Effector memory CD4-positive, alpha-beta T cell (primary cell): Measurements from ENCODE around the gene H2AZ2.
"Not testable (repeated sequence)": the region's sequence is repeated elsewhere in the genome, so short reads cannot be mapped to it uniquely, and the experiment has no call there.

Experiments used
- DNase-seq, 3 donors: peaks; one replicate each; pipeline ENCODE4 v3.0.0-alpha.2; 2020
- H3K27ac ChIP-seq: 2 replicates; pipeline ENCODE4 v1.7.0; 2013; ENCODE audit warnings: mild to moderate bottlenecking, low read length, moderate library complexity; ENCODE audit not compliant: insufficient read depth, poor library complexity, severe bottlenecking
- H3K27me3 ChIP-seq: replicated peaks from 2 replicates; pipeline ENCODE4 v1.7.0; 2013; ENCODE audit warnings: mild to moderate bottlenecking, low read length; ENCODE audit not compliant: insufficient read depth, control insufficient read depth, poor library complexity, severe bottlenecking
- H3K36me3 ChIP-seq: 2 replicates; pipeline ENCODE4 v1.7.0; 2013; ENCODE audit warnings: mild to moderate bottlenecking, low read length, moderate library complexity; ENCODE audit not compliant: control insufficient read depth, insufficient read depth
- H3K4me1 ChIP-seq: 2 replicates; pipeline ENCODE4 v1.7.0; 2013; ENCODE audit warnings: low read length, mild to moderate bottlenecking; ENCODE audit not compliant: control insufficient read depth, insufficient read depth, poor library complexity, severe bottlenecking
- H3K4me3 ChIP-seq: 2 replicates; pipeline ENCODE4 v1.7.0; 2013; ENCODE audit warnings: low read length, low read depth, mild to moderate bottlenecking; ENCODE audit not compliant: insufficient read depth, poor library complexity, severe bottlenecking
- H3K9me3 ChIP-seq: 2 replicates; pipeline ENCODE4 v1.7.0; 2013; ENCODE audit warnings: mild to moderate bottlenecking, low read length, moderate library complexity; ENCODE audit not compliant: control insufficient read depth

The H2AZ2 gene

GRCh38 chr7:44823255-44823781 is 24.6 kb downstream of the H2AZ2 start:
- no peaks in the 10 kb centered on the region for H3K36me3 ChIP-seq
- no peak overlapping the region for H3K27ac ChIP-seq
- DNase-seq = no peak

GRCh38 chr7:44819292-44819691 is 28.6 kb downstream of the H2AZ2 start:
- Histone ChIP-seq H3K4me3 (no peak overlapping the region), H3K9me3 (no peaks in the 10 kb centered on the region), H3K4me1 (no peaks in the 10 kb centered on the region), H3K27me3 (no peaks in the 10 kb centered on the region), H3K36me3 (no peaks in the 10 kb centered on the region), H3K27ac (no peak overlapping the region)
- DNase-seq = no peak

More at GRCh38 chr7:44823255-44823781, 24.6 kb downstream of the H2AZ2 start:
- H3K4me3 ChIP-seq = no peak overlapping the region
- no peaks in the 10 kb centered on the region for H3K9me3 ChIP-seq
- H3K4me1 ChIP-seq = no peaks in the 10 kb centered on the region
- H3K27me3 ChIP-seq = no peaks in the 10 kb centered on the region

DNA sequence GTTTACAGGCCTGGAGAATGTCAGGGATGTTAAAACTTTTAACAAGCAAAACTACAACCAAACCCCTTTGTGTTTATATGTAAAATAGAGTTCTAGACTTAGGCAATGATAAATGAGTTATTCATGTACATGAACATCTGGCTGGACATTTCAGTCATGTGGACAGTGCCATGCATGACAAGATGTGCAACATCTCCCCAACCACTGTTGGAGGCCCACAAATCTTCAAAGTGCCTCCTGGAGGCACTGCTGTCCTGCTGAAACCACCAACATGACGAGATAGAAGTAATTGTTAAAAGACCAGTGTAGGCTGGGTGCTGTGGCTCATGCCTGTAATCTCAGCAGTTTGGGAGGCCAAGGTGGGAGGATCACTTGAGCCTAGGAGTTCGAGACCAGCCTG is 33.0 kb downstream of the H2AZ2 start:
- no peaks in the 10 kb centered on the region for H3K9me3 ChIP-seq
- H3K4me3 ChIP-seq = no peak overlapping the region
- no peak overlapping the region for H3K27ac ChIP-seq
- no peaks in the 10 kb centered on the region for H3K36me3 ChIP-seq
- DNase-seq = no peak
- H3K27me3 ChIP-seq = no peaks in the 10 kb centered on the region
- H3K4me1 ChIP-seq = no peaks in the 10 kb centered on the region

DNA sequence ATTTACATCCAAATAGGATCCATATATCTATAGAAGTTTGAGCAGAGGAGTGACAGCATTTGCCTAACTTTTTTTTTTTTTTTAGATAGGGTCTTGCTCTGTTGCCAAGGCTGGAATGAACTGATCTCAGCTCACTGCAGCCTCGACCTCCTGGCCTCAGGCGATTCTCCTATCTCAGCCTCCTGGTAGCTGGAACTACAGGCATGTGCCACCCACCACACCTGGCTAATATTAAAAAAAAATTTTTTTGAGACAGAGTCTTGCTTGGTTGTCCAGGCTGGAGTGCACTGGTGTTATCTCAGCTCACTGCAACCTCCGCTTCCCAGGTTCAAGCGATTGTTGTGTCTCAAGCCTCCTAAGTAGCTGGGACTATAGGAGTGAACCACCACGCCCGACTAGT is 36.3 kb downstream of the H2AZ2 start:
- no peak overlapping the region for H3K27ac ChIP-seq
- DNase-seq = no peak
- H3K9me3 ChIP-seq = no peaks in the 10 kb centered on the region
- no peaks in the 10 kb centered on the region for H3K4me1 ChIP-seq
- H3K4me3 ChIP-seq = no peak overlapping the region
- no peaks in the 10 kb centered on the region for H3K27me3 ChIP-seq
- H3K36me3 ChIP-seq = no peaks in the 10 kb centered on the region

- no peaks in the 10 kb centered on the region for H3K4me1 ChIP-seq
- no peak overlapping the region for H3K27ac ChIP-seq
- H3K27me3 ChIP-seq = no peaks in the 10 kb centered on the region
- H3K9me3 ChIP-seq = no peaks in the 10 kb centered on the region
- H3K36me3 ChIP-seq = no peaks in the 10 kb centered on the region
- no peak overlapping the region for H3K4me3 ChIP-seq
- no peak for DNase-seq
Observed at GRCh38 chr7:44811093-44811492, 36.8 kb downstream of the H2AZ2 start.

DNA sequence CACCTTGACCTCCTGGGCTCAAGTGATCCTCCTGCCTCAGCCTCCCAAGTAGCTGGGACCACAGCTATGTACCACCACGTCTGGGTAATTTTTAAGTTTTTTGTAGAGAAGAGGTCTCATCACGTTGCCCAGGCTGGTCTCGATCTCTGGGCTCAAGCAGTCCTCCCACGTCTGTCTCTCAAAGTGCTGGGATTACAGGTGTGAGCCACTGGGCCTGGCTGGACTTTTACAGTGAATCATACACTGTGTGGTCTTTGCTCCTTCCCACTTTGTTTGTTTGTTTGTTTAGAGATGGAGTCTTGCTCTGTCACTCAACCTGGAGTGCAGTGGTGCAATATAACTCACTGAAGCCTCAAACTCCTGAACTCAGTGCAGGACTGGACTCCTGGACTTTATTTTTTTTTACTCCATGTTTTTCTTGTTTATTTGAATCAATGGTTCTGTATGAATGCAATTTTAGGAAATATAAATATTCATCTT is 38.9 kb downstream of the H2AZ2 start:
- H3K4me3 ChIP-seq = no peak overlapping the region
- H3K9me3 ChIP-seq = no peaks in the 10 kb centered on the region
- no peaks in the 10 kb centered on the region for H3K27me3 ChIP-seq
- peaks cover 8% of the 10 kb centered on the region for H3K36me3 ChIP-seq
- DNase-seq = no peak
- no peak overlapping the region for H3K27ac ChIP-seq
- no peaks in the 10 kb centered on the region for H3K4me1 ChIP-seq

- no peaks in the 10 kb centered on the region for H3K27me3 ChIP-seq
- no peak for DNase-seq
- H3K27ac ChIP-seq = no peak overlapping the region
- no peaks in the 10 kb centered on the region for H3K9me3 ChIP-seq
- no peak overlapping the region for H3K4me3 ChIP-seq
- H3K36me3 ChIP-seq = peaks cover 32% of the 10 kb centered on the region
- no peaks in the 10 kb centered on the region for H3K4me1 ChIP-seq
Observed at GRCh38 chr7:44805950-44806349, 41.9 kb downstream of the H2AZ2 start.

- not testable (repeated sequence) for H3K9me3 ChIP-seq, DNase-seq, H3K27ac ChIP-seq, H3K27me3 ChIP-seq, H3K4me3 ChIP-seq, H3K4me1 ChIP-seq
- H3K36me3 ChIP-seq = peaks cover 48% of the 10 kb centered on the region
Observed at GRCh38 chr7:44803828-44804519, 43.9 kb downstream of the H2AZ2 start.

DNA sequence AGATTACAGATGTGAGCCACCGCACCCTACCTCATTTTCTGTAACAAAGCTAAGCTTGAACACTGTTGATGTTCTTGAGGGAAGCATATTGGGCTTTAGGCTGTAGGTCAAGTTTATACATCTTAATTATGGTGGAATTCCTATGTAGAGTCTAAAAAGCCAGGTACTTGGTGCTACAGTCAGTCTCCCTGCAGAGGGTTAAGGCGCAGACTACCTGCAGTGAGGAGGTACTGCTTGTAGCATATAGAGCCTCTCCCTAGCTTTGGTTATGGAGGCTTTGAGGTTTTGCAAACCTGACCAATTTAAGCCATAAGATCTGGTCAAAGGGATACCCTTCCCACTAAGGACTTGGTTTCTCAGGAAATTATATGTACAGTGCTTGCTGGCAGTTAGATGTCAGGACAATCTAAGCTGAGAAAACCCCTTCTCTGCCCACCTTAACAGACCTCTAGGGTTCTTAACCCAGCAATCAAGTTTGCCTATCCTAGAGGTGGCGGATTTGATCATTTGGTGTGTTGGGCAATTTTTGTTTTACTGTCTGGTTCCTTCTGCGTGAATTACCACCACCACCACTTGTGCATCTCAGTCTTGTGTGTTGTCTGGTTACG is 45.4 kb downstream of the H2AZ2 start:
- Histone ChIP-seq H3K9me3 (no peaks in the 10 kb centered on the region), H3K4me3 (no peak overlapping the region), H3K36me3 (peaks cover 54% of the 10 kb centered on the region), H3K27ac (no peak overlapping the region), H3K4me1 (peaks cover 15% of the 10 kb centered on the region), H3K27me3 (no peaks in the 10 kb centered on the region)
- no peak for DNase-seq

DNA sequence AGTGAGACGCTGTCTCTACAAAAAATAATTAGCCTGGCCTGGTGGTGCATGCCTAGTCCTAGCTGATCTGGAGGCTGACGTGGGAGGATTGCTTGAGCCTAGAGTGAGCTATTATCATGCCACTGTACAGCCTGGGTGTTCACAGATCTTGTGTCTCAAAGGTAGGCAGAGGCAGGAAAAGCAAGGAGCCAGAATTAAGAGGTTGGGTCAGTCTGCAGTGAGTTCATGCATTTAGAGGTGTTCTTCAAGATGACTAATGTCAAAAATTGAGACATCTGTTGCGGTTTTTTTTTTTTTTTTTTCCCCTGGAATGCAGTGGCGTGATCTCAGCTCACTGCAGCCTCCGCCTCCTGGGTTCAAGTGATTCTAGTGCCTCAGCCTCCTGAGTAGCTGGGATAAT is 46.0 kb downstream of the H2AZ2 start:
- no peak overlapping the region for H3K27ac ChIP-seq
- H3K9me3 ChIP-seq = no peaks in the 10 kb centered on the region
- peaks cover 54% of the 10 kb centered on the region for H3K36me3 ChIP-seq
- no peak for DNase-seq
- no peaks in the 10 kb centered on the region for H3K27me3 ChIP-seq
- no peak overlapping the region for H3K4me3 ChIP-seq
- H3K4me1 ChIP-seq = peaks cover 15% of the 10 kb centered on the region
